Measurements from ENCODE around the gene MGAT5B. TPM values are rescaled to one million over a fixed set of nuclear protein-coding genes. Genes with fewer than 3 reads are reported as not detected.

Gene MGAT5B
- total RNA-seq, 1 donor from 2014 or later = 1.4 TPM

DNA sequence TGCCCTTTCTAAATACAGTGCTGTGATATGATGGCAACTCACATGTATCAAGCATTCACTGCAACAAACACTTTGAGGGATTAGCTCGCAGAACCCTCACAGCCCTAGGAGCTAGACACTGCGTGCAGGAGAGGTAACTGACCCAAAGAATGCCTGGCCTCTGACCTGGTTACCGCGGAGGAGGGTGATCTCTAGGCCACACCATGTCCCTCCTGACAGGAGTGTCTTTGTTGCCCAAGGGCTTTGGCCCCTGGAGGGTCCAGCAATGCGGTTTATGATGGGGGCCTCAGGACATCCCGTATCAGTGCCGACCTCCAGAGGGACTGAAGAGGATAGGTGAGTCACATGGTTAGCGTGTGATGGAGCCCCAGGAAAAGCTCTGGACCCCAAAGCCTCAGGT, 130.6 kb downstream of the MGAT5B start:
- no peak for DNase-seq (ENCODE audit: low read depth, low spot score)

Other genes with a start within 250 kb of the MGAT5B start
- gene ST6GALNAC1, start 224.6 kb upstream of the MGAT5B start, total RNA-seq = 0.33 TPM in 1 of 2 replicates, not detected in the other
- gene MXRA7, start 157.4 kb upstream of the MGAT5B start, total RNA-seq = 88.0 and 88.2 TPM in 2 replicates
- gene JMJD6, start 141.8 kb upstream of the MGAT5B start, total RNA-seq = 22.6 and 33.0 TPM in 2 replicates
- gene METTL23, start 141.6 kb upstream of the MGAT5B start, total RNA-seq = 18.6 and 19.8 TPM in 2 replicates
- 371 and 418 TPM in 2 replicates for gene SRSF2, start 131.1 kb upstream of the MGAT5B start, total RNA-seq
- 26.6 and 28.6 TPM in 2 replicates for gene MFSD11, start 130.3 kb upstream of the MGAT5B start, total RNA-seq